Vagina (tissue), 2 donors: ENCODE measurements around the gene RANBP3L. TPM values are rescaled to one million over a fixed set of nuclear protein-coding genes. Genes with fewer than 3 reads are reported as not detected.

ENCODE experiments used
- DNase-seq, 2 donors: peaks; one replicate each; pipeline ENCODE4 v3.0.0-alpha.2; 2017; ENCODE audit errors: extremely low spot score in 2 of 2
- H3K27ac ChIP-seq: fragments of 200-600 bp; sonication (generic); one replicate; pipeline ENCODE4 v1.5.1; 2019
- H3K27me3 ChIP-seq: fragments of 200-600 bp; sonication (generic); one replicate; pipeline ENCODE4 v1.5.1; 2019
- H3K36me3 ChIP-seq, 2 donors: fragments of 200-600 bp; sonication (generic); one replicate each; pipeline ENCODE4 v1.5.1; 2017 to 2019
- H3K4me1 ChIP-seq: fragments of 200-600 bp; sonication (generic); one replicate; pipeline ENCODE4 v1.5.1; 2019
- H3K4me3 ChIP-seq, 2 donors: fragments of 200-600 bp; sonication (generic); 1 replicate in 1 of 2; 2 replicates in 1 of 2; pipeline ENCODE4 v1.5.1; 2016 to 2019
- H3K9me3 ChIP-seq: fragments of 200-600 bp; sonication (generic); one replicate; pipeline ENCODE4 v1.5.1; 2019
- POLR2A ChIP-seq, 2 donors: fragments of 450-650 bp; IDR thresholded peaks; one replicate each; pipeline ENCODE4 v1.6.1; 2017; ENCODE audit warnings: antibody characterized with exemption in 2 of 2, mild to moderate bottlenecking in 2 of 2, moderate library complexity in 2 of 2
- POLR2AphosphoS5 ChIP-seq, 2 donors: sonication (generic); formaldehyde crosslinking; IDR thresholded peaks; one replicate each; pipeline ENCODE4 v1.9.0; 2017; ENCODE audit warnings: antibody characterized with exemption in 2 of 2, mild to moderate bottlenecking in 2 of 2, low read depth in 1 of 2; ENCODE audit not compliant: insufficient read depth in 1 of 2
- intact Hi-C: fragments of 100-400 bp; cut with DNase I; formaldehyde crosslinking; loops from one replicate; pipeline ENCODE4 v1.15.1; 2023
- total RNA-seq: library from RNA; depleted of rRNA; stranded (reverse); fragments of >200 nt; gene quantifications from one replicate; pipeline ENCODE4 v1.2.3, GENCODE V29; 2016
- TF ChIP-seq, protein P1 (sequence below), 3 experiments: fragments of 450-650 bp in 2 of 3; fragments of 200-600 bp in 1 of 3; sonication (generic) in 1 of 3; IDR thresholded peaks; one replicate each; pipeline ENCODE4 v1.5.1; 2017 to 2019; ENCODE audit warnings: antibody characterized with exemption in 3 of 3, mild to moderate bottlenecking in 2 of 3, moderate library complexity in 2 of 3

Gene RANBP3L
- total RNA-seq, 1 donor from 2014 or later = 3.2 TPM

DNA sequence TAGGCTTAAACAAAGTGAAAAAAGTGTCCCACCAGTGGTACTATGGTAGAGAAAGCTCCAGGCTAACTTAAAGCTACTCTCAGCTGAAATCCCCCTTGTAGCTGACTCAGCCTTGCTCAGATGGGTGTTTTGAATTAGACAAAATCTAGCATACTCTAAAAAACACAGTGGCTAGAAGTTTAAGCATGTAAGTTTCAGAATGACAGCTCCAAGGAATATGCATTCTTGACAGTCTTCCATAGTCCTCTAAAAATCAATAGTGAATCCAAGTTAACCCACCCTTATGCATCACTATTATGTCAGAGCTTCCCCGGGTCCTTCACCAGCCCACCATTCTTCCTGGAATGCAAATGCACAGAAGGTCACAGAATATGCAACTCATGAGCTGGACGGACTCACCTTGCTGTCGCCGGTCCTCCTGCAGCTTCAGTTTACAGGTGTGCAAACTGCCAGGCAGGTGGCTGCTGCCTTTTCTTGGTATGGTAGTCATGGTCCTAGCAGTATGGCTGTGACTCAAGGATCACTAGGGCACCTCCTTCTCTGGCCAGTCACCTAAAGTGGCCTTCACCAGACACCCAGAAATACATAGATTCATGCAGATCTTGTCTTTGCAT lies 668 bp downstream of the RANBP3L start:
- peaks cover 23% of the 10 kb centered on the region for H3K4me1 ChIP-seq
- peak overlapping the region; percentile 1 to 30 for H3K4me3 ChIP-seq
- no peaks in the 10 kb centered on the region for H3K27me3 ChIP-seq
- no peak for DNase-seq
- peak overlapping the region; percentile 81 for H3K27ac ChIP-seq
- TF ChIP-seq POLR2AphosphoS5 (IDR thresholded peaks at IDR 0.05; ENCODE audit: insufficient read depth in 1 of 2, low read depth in 1 of 2) (no peak), POLR2A (IDR thresholded peaks at IDR 0.05) (no peak)
- TF ChIP-seq, protein P1, sequence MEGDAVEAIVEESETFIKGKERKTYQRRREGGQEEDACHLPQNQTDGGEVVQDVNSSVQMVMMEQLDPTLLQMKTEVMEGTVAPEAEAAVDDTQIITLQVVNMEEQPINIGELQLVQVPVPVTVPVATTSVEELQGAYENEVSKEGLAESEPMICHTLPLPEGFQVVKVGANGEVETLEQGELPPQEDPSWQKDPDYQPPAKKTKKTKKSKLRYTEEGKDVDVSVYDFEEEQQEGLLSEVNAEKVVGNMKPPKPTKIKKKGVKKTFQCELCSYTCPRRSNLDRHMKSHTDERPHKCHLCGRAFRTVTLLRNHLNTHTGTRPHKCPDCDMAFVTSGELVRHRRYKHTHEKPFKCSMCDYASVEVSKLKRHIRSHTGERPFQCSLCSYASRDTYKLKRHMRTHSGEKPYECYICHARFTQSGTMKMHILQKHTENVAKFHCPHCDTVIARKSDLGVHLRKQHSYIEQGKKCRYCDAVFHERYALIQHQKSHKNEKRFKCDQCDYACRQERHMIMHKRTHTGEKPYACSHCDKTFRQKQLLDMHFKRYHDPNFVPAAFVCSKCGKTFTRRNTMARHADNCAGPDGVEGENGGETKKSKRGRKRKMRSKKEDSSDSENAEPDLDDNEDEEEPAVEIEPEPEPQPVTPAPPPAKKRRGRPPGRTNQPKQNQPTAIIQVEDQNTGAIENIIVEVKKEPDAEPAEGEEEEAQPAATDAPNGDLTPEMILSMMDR (IDR thresholded peaks at IDR 0.05) = no peak
- no peaks in the 10 kb centered on the region for H3K36me3 ChIP-seq
- intact Hi-C loops = loop anchor here (5.0 kb wide), 1 partner anchor 59 kb away; the partner anchor contains the start of gene NADK2
- no peaks in the 10 kb centered on the region for H3K9me3 ChIP-seq

DNA sequence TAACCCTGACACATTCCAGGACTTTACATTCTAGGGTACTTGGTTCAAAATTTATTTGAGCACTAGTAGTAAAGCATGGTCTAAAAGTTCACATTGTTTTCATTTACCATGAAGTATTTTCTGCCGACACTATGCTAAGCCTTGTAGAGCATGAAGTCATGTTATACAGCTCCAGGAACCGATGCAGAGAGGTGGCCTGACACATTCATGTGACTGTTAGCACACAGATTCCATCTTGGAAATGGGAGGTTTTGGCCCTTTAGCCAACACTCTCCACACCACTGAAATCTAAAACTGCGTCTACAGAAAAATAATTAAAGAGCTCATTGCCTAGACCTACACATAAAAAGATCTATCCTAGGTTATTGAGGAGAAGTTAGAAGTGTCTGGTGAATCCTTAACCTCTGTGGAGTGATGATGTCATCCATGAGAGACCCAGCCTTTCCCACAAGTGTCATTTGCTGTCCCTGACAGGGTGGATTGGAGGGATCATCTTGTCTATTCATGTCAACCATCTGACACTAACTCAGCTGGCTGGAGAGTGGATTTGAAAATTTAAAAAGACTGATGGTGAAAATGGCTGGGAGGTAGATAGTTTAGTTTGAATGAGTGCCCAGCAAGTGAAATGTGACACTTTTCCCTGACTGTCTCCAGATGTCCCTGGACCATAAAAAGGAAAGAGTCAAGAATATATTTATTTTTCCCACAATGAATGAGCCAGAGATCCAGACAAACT lies 1.3 kb downstream of the RANBP3L start:
- H3K4me3 ChIP-seq = peak overlapping the region in 1 of 2 donors; percentile 30
- intact Hi-C loops = loop anchor here (5.0 kb wide), 1 partner anchor 58 kb away; the partner anchor contains the start of gene NADK2
- TF ChIP-seq POLR2AphosphoS5 (IDR thresholded peaks at IDR 0.05; ENCODE audit: insufficient read depth in 1 of 2, low read depth in 1 of 2) = no peak
- TF ChIP-seq, protein P1 (IDR thresholded peaks at IDR 0.05) = no peak
- no peak for TF ChIP-seq POLR2A (IDR thresholded peaks at IDR 0.05)
- peak overlapping the region; percentile 81 for H3K27ac ChIP-seq
- no peaks in the 10 kb centered on the region for H3K9me3 ChIP-seq
- H3K27me3 ChIP-seq = no peaks in the 10 kb centered on the region
- peaks cover 23% of the 10 kb centered on the region for H3K4me1 ChIP-seq
- DNase-seq = no peak
- H3K36me3 ChIP-seq = no peaks in the 10 kb centered on the region

DNA sequence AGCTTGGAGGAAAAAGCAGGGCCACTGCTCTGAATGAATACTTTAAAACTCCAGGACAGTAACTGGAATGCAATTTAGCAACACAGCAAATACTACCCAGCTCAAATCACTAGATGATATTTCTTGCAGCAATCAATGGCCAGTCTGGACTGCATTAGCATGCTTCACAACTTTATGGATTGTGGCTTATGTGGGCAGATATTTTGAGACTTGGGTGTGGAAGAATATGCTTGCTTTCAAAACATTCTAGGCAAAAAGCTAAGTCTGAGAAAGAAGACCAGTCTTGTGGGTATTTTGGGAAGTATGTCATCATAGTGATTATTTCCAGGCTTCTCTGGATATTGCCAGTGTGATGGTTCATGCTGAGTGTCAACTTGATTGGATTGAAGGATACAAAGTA lies 3.1 kb downstream of the RANBP3L start:
- intact Hi-C loops = no loop called here
- no peak overlapping the region for H3K27ac ChIP-seq

DNA sequence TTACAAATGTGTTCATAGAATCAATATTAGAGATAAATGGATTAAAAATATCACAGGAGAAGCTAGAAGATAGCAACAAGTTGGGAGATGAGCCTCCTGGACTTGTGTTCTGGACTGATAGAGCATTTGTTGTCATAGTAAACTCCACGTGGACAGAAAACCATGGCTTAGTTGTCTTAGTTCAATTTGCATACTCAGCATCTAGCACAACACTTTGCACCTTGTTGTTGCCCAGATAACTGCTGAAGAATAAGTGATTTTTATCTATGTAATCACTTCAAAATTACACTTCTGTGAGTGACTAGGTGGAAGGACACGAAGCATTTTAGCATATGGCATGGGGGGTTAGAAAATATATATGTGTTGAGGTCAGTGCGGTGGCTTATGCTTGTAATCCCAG lies 4.0 kb downstream of the RANBP3L start:
- Histone ChIP-seq H3K9me3 (no peaks in the 10 kb centered on the region), H3K27ac (no peak overlapping the region), H3K27me3 (no peaks in the 10 kb centered on the region), H3K36me3 (no peaks in the 10 kb centered on the region), H3K4me3 (no peak overlapping the region), H3K4me1 (peaks cover 18% of the 10 kb centered on the region)
- DNase-seq = no peak
- TF ChIP-seq, protein P1 (IDR thresholded peaks at IDR 0.05) = no peak
- TF ChIP-seq POLR2AphosphoS5 (IDR thresholded peaks at IDR 0.05; ENCODE audit: insufficient read depth in 1 of 2, low read depth in 1 of 2) (no peak), POLR2A (IDR thresholded peaks at IDR 0.05) (no peak)
- intact Hi-C loops = no loop called here

More for the DNA sequence above, 3.1 kb downstream of the RANBP3L start:
- no peaks in the 10 kb centered on the region for H3K36me3 ChIP-seq
- no peaks in the 10 kb centered on the region for H3K27me3 ChIP-seq
- no peaks in the 10 kb centered on the region for H3K9me3 ChIP-seq
- DNase-seq = no peak
- TF ChIP-seq POLR2A (IDR thresholded peaks at IDR 0.05) (no peak), POLR2AphosphoS5 (IDR thresholded peaks at IDR 0.05; ENCODE audit: insufficient read depth in 1 of 2, low read depth in 1 of 2) (no peak)
- TF ChIP-seq, protein P1 (IDR thresholded peaks at IDR 0.05) = no peak
- no peak overlapping the region for H3K4me3 ChIP-seq
- peaks cover 23% of the 10 kb centered on the region for H3K4me1 ChIP-seq
